ENCODE measurements around the gene HPCAL1. TPM values are rescaled to one million over a fixed set of nuclear protein-coding genes. Genes with fewer than 3 reads are reported as not detected.
A peak's percentile ranks its signal among the peaks of the same experiment; 100 is the strongest.
"Not testable (repeated sequence)": the region's sequence is repeated elsewhere in the genome, so short reads cannot be mapped to it uniquely, and the experiment has no call there.

HPCAL1 gene
- total RNA-seq, 1 donor from 2014 or later, result 15.9 TPM

DNA sequence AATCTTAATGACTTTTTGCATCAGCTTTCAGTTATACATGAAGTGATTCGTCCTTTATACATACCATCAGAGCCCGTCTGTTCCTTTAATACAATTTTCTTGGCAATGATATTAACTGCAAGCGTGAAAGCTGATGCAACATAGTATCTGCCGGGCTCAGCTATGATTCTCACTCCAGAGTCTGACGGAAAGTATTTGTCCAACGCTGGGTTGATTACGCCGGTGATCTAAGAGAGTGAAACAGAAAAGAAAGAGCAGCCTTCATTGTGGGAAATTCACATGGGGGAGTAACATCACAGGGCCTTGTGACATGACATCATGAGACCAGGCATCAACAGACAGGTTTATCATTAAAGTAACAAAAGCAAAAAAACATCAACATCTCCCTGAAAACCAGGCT is 139.2 kb downstream of the HPCAL1 start:
- POLR2A ChIA-PET, result no interaction called here
- no peaks in the 10 kb centered on the region for H3K27me3 Mint-ChIP-seq
- DNase-seq, result no peak
- ATAC-seq (ENCODE audit: low read depth), result no peak
- H3K9me3 Mint-ChIP-seq, result no peaks in the 10 kb centered on the region
- no peak overlapping the region for H3K27ac Mint-ChIP-seq
- H3K36me3 Mint-ChIP-seq (ENCODE audit: low read depth), result peaks cover 77% of the 10 kb centered on the region
- peaks cover 32% of the 10 kb centered on the region for H3K4me1 Mint-ChIP-seq
- CTCF ChIA-PET, result interaction anchor here (0.6 to 1.5 kb wide), 2 partner anchors 32 to 370 kb away, joined by 3 read pairs; no protein-coding TSS in a partner anchor
- TF ChIP-seq, protein P1, sequence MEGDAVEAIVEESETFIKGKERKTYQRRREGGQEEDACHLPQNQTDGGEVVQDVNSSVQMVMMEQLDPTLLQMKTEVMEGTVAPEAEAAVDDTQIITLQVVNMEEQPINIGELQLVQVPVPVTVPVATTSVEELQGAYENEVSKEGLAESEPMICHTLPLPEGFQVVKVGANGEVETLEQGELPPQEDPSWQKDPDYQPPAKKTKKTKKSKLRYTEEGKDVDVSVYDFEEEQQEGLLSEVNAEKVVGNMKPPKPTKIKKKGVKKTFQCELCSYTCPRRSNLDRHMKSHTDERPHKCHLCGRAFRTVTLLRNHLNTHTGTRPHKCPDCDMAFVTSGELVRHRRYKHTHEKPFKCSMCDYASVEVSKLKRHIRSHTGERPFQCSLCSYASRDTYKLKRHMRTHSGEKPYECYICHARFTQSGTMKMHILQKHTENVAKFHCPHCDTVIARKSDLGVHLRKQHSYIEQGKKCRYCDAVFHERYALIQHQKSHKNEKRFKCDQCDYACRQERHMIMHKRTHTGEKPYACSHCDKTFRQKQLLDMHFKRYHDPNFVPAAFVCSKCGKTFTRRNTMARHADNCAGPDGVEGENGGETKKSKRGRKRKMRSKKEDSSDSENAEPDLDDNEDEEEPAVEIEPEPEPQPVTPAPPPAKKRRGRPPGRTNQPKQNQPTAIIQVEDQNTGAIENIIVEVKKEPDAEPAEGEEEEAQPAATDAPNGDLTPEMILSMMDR (IDR thresholded peaks at IDR 0.05), result no peak
- intact Hi-C loops (cut with micrococcal nuclease), result loop anchor here (10.0 kb wide), 1 partner anchor 1143 kb away; no protein-coding TSS in a partner anchor
- H3K4me3 Mint-ChIP-seq, result no peak overlapping the region

DNA sequence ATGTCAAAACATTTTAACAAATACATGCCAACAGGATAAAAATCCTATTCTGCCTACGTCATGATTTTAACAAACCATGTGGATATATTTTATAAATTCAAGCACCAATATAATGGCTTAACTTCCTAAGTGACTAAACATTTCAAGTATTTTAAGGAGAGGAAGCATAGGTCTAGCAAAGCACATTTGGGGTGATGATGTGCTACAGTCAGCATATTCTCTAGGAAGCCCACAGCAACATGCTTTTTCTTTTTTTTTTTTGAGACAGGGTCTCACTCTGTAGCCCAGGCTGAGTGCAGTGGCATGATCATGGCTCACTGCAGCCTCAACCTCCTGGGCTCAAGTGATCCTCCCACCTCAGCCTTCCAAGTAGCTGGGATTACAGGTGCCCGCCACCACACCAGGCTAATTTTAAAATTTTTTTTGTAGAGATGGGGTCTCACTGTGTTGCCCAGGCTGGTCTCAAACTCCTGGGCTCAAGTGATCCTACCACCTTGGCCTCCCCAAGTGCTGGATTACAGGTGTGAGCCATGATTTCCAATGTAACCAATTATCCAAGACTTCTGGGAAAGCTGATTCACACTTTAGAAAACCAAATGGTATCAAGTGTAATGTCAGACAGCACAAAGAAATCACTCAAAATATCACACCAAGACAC is 139.9 kb downstream of the HPCAL1 start:
- H3K9me3 Mint-ChIP-seq; H3K27ac Mint-ChIP-seq; H3K27me3 Mint-ChIP-seq; ATAC-seq (ENCODE audit: low read depth); H3K4me3 Mint-ChIP-seq; POLR2A ChIA-PET; DNase-seq: not testable (repeated sequence)
- peaks cover 37% of the 10 kb centered on the region for H3K4me1 Mint-ChIP-seq
- CTCF ChIA-PET, result interaction anchor here (0.6 to 1.5 kb wide), 2 partner anchors 33 to 370 kb away, joined by 3 read pairs; no protein-coding TSS in a partner anchor
- H3K36me3 Mint-ChIP-seq (ENCODE audit: low read depth), result peaks cover 79% of the 10 kb centered on the region
- intact Hi-C loops (cut with micrococcal nuclease), result loop anchor here (10.0 kb wide), 1 partner anchor 1142 kb away; no protein-coding TSS in a partner anchor

DNA sequence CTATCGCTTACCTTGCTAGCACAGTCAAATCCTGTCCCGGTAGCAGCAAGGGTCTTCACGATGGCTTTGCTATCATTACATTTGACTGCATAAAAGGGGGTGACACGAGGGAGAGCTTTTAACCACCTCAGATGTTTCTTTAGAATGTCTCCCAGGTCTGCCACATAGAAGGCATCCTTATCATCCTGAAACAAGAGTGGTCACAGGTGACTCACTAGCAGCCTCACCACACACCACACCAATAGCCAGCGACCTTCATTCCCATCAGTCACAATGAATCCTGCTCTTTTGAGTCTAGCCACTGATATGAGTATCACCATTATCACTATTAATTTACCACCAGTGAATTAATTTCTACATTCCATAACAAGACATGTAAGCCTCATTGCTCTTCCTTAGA is 141.8 kb downstream of the HPCAL1 start:
- Mint-ChIP-seq H3K4me1 (peaks cover 42% of the 10 kb centered on the region), H3K36me3 (ENCODE audit: low read depth) (peaks cover 63% of the 10 kb centered on the region), H3K4me3 (peak overlapping the region; percentile 88), H3K27ac (peak overlapping the region; percentile 80), H3K27me3 (no peaks in the 10 kb centered on the region), H3K9me3 (no peaks in the 10 kb centered on the region)
- CTCF ChIA-PET, result interaction anchor here (1.1 to 3.1 kb wide), 5 partner anchors 12 to 460 kb away, joined by 3 to 23 read pairs (median 6); no protein-coding TSS in a partner anchor
- POLR2A ChIA-PET, result interaction anchor here (0.7 to 2.1 kb wide), 7 partner anchors 9 to 416 kb away, joined by 3 to 21 read pairs (median 5); partner anchors contain the start of gene PDIA6
- DNase-seq, result no peak
- TF ChIP-seq, protein P1 (IDR thresholded peaks at IDR 0.05), result no peak
- intact Hi-C loops (cut with micrococcal nuclease), result loop anchor here (2.0 to 10.0 kb wide), 2 partner anchors 224 to 1140 kb away; no protein-coding TSS in a partner anchor
- no peak for ATAC-seq (ENCODE audit: low read depth)

DNA sequence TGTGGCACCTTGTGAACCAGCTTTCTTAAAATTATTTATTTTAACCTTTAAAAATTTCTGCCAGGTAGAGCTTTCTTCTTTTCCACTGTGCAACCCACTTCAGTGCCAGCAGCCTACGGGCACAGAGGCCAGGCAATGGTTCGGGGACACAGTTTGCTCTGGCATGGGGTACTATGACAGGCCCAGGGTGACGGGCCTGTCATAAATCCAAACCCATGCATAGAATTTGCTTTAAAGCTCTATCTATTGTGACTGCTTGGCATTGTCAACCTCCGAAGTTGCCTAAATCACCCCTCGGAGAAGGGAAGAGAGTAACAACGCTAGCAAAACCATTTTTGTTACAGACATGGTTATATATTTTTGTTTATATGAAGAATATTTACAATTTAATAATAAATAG is 143.9 kb downstream of the HPCAL1 start:
- intact Hi-C loops (cut with micrococcal nuclease), result loop anchor here (5.0 to 10.0 kb wide), 3 partner anchors 889 to 1306 kb away; partner anchors contain the start of gene ADAM17
- TF ChIP-seq, protein P1 (IDR thresholded peaks at IDR 0.05), result no peak
- POLR2A ChIA-PET, result interaction anchor here (0.9 to 5.3 kb wide), 11 partner anchors 11 to 816 kb away, joined by 3 to 70 read pairs (median 7); partner anchors contain the start of genes HPCAL1, KLF11, NOL10 and TAF1B
- Mint-ChIP-seq H3K36me3 (ENCODE audit: low read depth) (peaks cover 42% of the 10 kb centered on the region), H3K27me3 (no peaks in the 10 kb centered on the region), H3K27ac (peak overlapping the region; percentile 80), H3K9me3 (no peaks in the 10 kb centered on the region), H3K4me1 (peaks cover 47% of the 10 kb centered on the region), H3K4me3 (peak overlapping the region; percentile 88)
- CTCF ChIA-PET, result interaction anchor here (0.8 to 4.3 kb wide), 5 partner anchors 11 to 322 kb away, joined by 3 to 23 read pairs (median 9); no protein-coding TSS in a partner anchor
- no peak for DNase-seq
- ATAC-seq (ENCODE audit: low read depth), result no peak

DNA sequence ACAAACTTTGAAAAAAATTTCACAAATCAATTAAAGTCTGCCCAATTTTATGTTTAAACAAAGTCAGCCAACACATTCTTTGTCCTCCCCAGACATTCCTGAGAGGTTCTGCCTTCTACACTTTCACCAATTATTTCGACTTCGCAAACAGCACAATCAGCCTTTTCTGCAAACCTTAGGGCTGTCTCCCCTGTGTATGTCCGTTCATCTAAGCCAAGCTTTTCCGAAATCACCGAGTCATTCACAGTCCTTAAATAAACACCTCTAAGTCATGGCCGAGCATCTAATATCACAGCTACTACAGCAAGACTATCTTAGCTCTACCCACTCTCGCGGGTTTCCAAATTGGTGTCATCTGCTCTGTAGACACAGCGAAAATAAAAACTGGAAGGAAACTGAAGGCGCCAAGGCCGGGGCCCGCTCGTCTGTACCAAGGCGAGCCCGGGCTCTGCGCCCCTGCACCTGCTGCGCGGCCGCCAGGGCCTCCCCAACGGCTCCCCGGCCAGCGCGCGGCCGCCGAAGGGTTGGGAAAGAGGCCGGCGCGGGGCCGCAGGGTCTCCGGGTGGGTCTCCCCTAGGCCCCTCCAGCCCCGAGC is 144.7 kb downstream of the HPCAL1 start:
- TF ChIP-seq, protein P1 (IDR thresholded peaks at IDR 0.05), result no peak
- Mint-ChIP-seq H3K9me3 (no peaks in the 10 kb centered on the region), H3K27ac (peak overlapping the region; percentile 85), H3K4me3 (peak overlapping the region; percentile 85), H3K4me1 (peaks cover 47% of the 10 kb centered on the region), H3K27me3 (no peaks in the 10 kb centered on the region), H3K36me3 (ENCODE audit: low read depth) (peaks cover 34% of the 10 kb centered on the region)
- ATAC-seq (ENCODE audit: low read depth) (peak; percentile 12), DNase-seq (no peak)
- intact Hi-C loops (cut with micrococcal nuclease), result loop anchor here (5.0 to 10.0 kb wide), 3 partner anchors 890 to 1305 kb away; partner anchors contain the start of gene ADAM17
- POLR2A ChIA-PET, result interaction anchor here (0.6 to 5.3 kb wide), 21 partner anchors 8 to 817 kb away, joined by 3 to 70 read pairs (median 5); partner anchors contain the start of genes HPCAL1, KLF11, NOL10 and PDIA6
- CTCF ChIA-PET, result interaction anchor here (1.4 to 4.3 kb wide), 3 partner anchors 12 to 323 kb away, joined by 6 to 23 read pairs (median 22); no protein-coding TSS in a partner anchor

Measured in activated B cell treated with CpG ODN at 0.5 μM for 24 hours (primary cell).